Skeletal muscle cell (primary cell): ENCODE results near the gene FGF9.

ENCODE experiments used
- DNase-seq: peaks from one replicate; pipeline ENCODE4 v3.0.0-alpha.2; 2010; ENCODE audit warnings: low read depth
- H3K4me3 ChIP-seq: 2 replicates; pipeline ENCODE4 v1.5.1; 2011; ENCODE audit warnings: low read depth, mild to moderate bottlenecking, control low read depth, low read length, moderate library complexity

The FGF9 gene

DNA sequence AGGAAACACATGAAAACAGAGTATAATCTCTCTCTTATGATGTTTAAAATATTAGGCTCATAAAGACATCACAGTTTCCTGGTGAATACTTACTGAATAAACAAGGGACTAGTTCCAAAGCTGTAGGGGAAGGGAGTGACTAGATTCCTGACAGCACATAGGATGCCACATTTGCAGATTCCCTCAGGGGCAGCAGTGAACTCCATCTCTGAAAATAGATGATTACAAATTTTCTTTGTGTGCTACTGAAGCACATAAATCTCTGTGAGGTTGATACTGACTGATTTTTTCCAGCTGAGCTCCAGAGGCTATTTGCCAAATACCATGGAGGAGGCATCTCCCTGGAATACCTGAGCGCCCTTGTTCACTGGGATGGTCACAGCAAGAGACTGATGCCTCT lies 77.3 kb downstream of the FGF9 start:
- no peak for DNase-seq

DNA sequence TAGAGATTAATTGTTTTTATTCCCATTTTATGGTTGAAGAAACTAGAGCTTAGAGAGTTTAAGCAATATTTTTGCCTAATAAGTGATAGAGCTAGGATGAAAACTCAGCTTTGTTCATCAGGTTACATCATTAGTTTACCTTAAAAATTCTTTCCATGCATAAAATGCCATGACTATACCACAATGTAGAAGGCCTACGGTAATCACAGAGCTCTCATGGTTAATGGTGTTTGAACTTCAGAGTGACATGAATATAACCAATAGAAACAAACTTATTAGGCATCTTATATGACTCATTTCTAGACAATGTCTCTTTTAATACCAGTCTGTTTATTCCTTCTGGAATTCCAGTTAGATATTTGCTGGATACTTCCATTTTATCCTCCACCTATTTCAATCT lies 78.5 kb downstream of the FGF9 start:
- DNase-seq = no peak
- no peak overlapping the region for H3K4me3 ChIP-seq

More for the DNA sequence above, 77.3 kb downstream of the FGF9 start:
- no peak overlapping the region for H3K4me3 ChIP-seq

DNA sequence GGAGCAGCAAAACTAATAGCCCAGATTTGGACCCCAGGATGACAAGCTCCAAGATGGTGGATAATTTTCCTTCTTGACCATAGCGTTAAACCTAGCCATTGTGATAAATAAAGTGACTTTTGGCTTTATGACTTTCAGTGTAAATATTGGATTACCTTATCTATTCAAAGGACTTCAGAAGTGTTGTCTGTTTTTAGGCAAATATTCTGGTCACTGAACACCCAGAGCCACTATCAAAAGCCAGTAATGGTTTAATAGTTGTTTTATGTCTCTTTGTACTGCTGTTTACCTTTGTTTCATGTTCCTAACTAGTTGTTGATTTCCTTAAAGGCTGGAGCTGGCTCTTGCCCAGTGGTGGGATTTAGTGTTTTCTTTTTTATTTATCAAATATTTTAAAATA lies 81.6 kb downstream of the FGF9 start:
- H3K4me3 ChIP-seq = no peak overlapping the region
- no peak for DNase-seq

DNA sequence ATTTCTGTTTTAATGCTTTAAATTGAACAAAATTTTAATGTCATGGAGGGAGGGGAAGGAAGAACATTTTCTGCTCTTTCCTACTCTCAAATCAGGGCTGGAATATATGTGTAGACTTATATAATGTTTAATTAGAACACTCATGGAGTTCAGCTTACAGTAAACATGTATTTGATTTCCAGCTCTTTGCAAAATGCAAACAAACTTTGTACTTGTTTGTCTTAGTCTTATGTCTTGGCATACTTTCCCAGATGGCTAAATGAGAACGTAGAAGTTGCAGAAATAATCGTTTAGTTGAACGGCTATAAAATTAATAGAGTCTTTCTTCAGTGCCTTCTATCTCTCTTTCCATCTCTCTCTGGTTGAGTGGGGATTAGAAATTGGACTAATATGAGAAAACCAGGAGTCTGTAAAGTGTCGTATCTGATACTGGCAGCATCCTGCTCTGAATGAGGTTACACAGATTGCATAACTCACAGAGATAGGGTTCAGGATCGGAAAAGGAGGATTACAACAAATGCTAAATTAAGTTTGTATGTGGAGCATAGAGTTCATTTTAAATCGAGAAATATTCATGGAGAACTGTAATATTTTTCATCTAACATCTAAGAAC lies 82.3 kb downstream of the FGF9 start:
- no peak for DNase-seq

More for the DNA sequence above, 82.3 kb downstream of the FGF9 start:
- no peak overlapping the region for H3K4me3 ChIP-seq
